Measurements from ENCODE around the gene NAPA. TPM values are rescaled to one million over a fixed set of nuclear protein-coding genes. Genes with fewer than 3 reads are reported as not detected.

NAPA gene
- total and polyA plus RNA-seq, 10 of the 15 experiments (the other 5 are each of a cell fraction or from before 2014, with no cell fraction given) = 8.2 to 193 (median 102) TPM

DNA sequence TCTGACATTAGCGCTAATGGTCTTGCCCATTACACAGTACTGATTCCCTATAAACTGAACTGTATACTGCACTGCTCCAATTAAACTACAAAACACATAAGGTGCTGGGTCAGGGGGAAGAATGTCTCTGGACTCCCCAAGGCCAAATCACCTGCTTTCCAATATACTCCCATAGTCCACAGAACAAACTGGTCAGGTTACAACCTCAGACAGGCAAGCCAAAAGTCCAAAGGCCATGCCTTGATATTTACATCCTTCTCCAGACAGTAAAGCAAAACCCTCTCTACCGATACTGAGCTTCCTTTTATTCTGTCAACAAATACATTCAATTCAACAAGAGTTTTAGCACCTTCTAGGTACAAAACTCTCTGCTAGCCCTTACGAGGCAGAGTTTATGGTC lies 49.2 kb upstream of the NAPA start:
- 64% methylated on average over 3 of the region's 3 CpGs for WGBS (ENCODE audit: insufficient coverage, insufficient replicate concordance, low lambda C conversion rate, missing lambda C conversion rate)
- Histone ChIP-seq H3K4me2 (ENCODE audit: control insufficient read depth, insufficient read depth) (no peak overlapping the region), H3K4me1 (ENCODE audit: control insufficient read depth, insufficient read depth, low read length) (peaks cover 5% of the 10 kb centered on the region; the same call in 1 of the 2 replicates), H3K79me2 (ENCODE audit: control insufficient read depth, insufficient read depth, low read length) (no peaks in the 10 kb centered on the region), H3K4me3 (no peak overlapping the region), H3K9ac (ENCODE audit: control insufficient read depth, insufficient read depth, low read length) (no peak overlapping the region), H2AFZ (ENCODE audit: control insufficient read depth, low read depth, low read length) (no peak overlapping the region), H3K36me3 (ENCODE audit: control insufficient read depth in 2 of 2, insufficient read depth in 2 of 2, low read length in 1 of 2) (no peaks in the 10 kb centered on the region), H3K27ac (ENCODE audit: control insufficient read depth, insufficient read depth) (no peak overlapping the region), H3K9me3 (replicated peaks; ENCODE audit: control insufficient read depth, insufficient read depth, low read length) (no peaks in the 10 kb centered on the region), H3K27me3 (replicated peaks in 1 of 2; ENCODE audit: control insufficient read depth in 2 of 2, insufficient read depth in 2 of 2, low read length in 1 of 2) (no peaks in the 10 kb centered on the region), H4K20me1 (ENCODE audit: control insufficient read depth, insufficient read depth) (no peaks in the 10 kb centered on the region)
- in situ Hi-C loops (cut with MboI) = no loop called here
- FAIRE-seq (no peak), DNase-seq (ENCODE audit: low read depth, low spot score) (no peak), ATAC-seq (no peak)
- SMC1A ChIA-PET (ENCODE audit: uncharacterized antibody, unreplicated experiment) = no interaction called here
- CTCF ChIA-PET = no interaction called here
- RAD21 ChIA-PET (ENCODE audit: unreplicated experiment) = no interaction called here
- POLR2A ChIA-PET = no interaction called here
- TF ChIP-seq, protein P1, sequence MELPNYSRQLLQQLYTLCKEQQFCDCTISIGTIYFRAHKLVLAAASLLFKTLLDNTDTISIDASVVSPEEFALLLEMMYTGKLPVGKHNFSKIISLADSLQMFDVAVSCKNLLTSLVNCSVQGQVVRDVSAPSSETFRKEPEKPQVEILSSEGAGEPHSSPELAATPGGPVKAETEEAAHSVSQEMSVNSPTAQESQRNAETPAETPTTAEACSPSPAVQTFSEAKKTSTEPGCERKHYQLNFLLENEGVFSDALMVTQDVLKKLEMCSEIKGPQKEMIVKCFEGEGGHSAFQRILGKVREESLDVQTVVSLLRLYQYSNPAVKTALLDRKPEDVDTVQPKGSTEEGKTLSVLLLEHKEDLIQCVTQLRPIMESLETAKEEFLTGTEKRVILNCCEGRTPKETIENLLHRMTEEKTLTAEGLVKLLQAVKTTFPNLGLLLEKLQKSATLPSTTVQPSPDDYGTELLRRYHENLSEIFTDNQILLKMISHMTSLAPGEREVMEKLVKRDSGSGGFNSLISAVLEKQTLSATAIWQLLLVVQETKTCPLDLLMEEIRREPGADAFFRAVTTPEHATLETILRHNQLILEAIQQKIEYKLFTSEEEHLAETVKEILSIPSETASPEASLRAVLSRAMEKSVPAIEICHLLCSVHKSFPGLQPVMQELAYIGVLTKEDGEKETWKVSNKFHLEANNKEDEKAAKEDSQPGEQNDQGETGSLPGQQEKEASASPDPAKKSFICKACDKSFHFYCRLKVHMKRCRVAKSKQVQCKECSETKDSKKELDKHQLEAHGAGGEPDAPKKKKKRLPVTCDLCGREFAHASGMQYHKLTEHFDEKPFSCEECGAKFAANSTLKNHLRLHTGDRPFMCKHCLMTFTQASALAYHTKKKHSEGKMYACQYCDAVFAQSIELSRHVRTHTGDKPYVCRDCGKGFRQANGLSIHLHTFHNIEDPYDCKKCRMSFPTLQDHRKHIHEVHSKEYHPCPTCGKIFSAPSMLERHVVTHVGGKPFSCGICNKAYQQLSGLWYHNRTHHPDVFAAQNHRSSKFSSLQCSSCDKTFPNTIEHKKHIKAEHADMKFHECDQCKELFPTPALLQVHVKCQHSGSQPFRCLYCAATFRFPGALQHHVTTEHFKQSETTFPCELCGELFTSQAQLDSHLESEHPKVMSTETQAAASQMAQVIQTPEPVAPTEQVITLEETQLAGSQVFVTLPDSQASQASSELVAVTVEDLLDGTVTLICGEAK (IDR thresholded peaks at IDR 0.05; ENCODE audit: borderline replicate concordance) = no peak
- intact Hi-C loops (cut with micrococcal nuclease; ENCODE audit: unreplicated experiment) = no loop called here
- no TSS peak for BruUV-seq (replicated peaks)

DNA sequence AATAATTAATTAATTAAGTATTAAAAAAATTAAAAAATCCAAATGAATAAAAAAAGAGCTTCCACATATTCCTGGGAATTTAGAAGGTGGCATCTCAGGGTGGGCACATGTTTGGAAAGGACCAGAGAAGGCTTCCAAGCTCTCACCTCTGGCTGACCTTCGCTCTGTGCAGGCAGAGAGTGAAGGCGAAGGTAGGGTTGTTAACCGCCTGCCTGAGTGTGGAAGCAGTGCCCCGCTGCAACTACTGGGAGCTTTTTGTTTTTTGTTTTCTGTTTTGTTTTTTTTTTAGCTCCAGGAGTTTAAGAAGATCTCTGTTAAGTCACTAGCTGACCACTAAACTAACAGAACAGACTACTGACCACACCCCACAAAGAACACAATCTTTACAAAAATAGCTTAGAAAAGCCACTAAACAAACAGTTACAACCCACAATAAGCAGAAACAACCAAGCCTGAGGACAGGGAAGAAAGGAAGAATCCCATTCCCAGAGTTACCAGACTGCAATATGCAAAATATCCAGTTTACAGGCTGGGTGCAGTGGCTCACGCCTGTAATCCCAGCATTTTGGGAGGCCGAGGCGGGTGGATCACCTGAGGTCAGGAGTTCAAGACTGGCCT lies 46.7 kb upstream of the NAPA start:
- H3K9me3 ChIP-seq (replicated peaks; ENCODE audit: control insufficient read depth, insufficient read depth, low read length) = no peaks in the 10 kb centered on the region
- TF ChIP-seq, protein P2, sequence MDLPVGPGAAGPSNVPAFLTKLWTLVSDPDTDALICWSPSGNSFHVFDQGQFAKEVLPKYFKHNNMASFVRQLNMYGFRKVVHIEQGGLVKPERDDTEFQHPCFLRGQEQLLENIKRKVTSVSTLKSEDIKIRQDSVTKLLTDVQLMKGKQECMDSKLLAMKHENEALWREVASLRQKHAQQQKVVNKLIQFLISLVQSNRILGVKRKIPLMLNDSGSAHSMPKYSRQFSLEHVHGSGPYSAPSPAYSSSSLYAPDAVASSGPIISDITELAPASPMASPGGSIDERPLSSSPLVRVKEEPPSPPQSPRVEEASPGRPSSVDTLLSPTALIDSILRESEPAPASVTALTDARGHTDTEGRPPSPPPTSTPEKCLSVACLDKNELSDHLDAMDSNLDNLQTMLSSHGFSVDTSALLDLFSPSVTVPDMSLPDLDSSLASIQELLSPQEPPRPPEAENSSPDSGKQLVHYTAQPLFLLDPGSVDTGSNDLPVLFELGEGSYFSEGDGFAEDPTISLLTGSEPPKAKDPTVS (IDR thresholded peaks at IDR 0.05; ENCODE audit: low read depth, low read length) = no peak
- H3K36me3 ChIP-seq (ENCODE audit: control insufficient read depth in 2 of 2, insufficient read depth in 2 of 2, low read length in 1 of 2) = no peaks in the 10 kb centered on the region
- H3K4me1 ChIP-seq (ENCODE audit: control insufficient read depth, insufficient read depth, low read length) = peaks cover 5% of the 10 kb centered on the region; the same call in 1 of the 2 replicates
- intact Hi-C loops (cut with micrococcal nuclease; ENCODE audit: unreplicated experiment) (no loop called here), in situ Hi-C loops (cut with MboI) (no loop called here)
- BruUV-seq (replicated peaks) = no TSS peak
- H3K4me2 ChIP-seq (ENCODE audit: control insufficient read depth, insufficient read depth) = no peak overlapping the region
- POLR2A ChIA-PET = interaction anchor here (0.7 kb wide), 2 partner anchors 16 to 244 kb away, joined by 3 read pairs; no protein-coding TSS in a partner anchor
- H3K27ac ChIP-seq (ENCODE audit: control insufficient read depth, insufficient read depth) = no peak overlapping the region
- no peak for DNase-seq (ENCODE audit: low read depth, low spot score)
- H2AFZ ChIP-seq (ENCODE audit: control insufficient read depth, low read depth, low read length) = no peak overlapping the region
- RAD21 ChIA-PET (ENCODE audit: unreplicated experiment) = interaction anchor here (0.6 to 0.9 kb wide), 2 partner anchors 22 to 43 kb away, joined by 3 read pairs; no protein-coding TSS in a partner anchor
- no peak overlapping the region for H3K4me3 ChIP-seq
- no peaks in the 10 kb centered on the region for H3K27me3 ChIP-seq (replicated peaks in 1 of 2; ENCODE audit: control insufficient read depth in 2 of 2, insufficient read depth in 2 of 2, low read length in 1 of 2)
- H3K79me2 ChIP-seq (ENCODE audit: control insufficient read depth, insufficient read depth, low read length) = no peaks in the 10 kb centered on the region
- CTCF ChIA-PET = no interaction called here
- no peak overlapping the region for H3K9ac ChIP-seq (ENCODE audit: control insufficient read depth, insufficient read depth, low read length)
- no peaks in the 10 kb centered on the region for H4K20me1 ChIP-seq (ENCODE audit: control insufficient read depth, insufficient read depth)
- 68% methylated on average over 7 of the region's 7 CpGs for WGBS (ENCODE audit: insufficient coverage, insufficient replicate concordance, low lambda C conversion rate, missing lambda C conversion rate)
- SMC1A ChIA-PET (ENCODE audit: uncharacterized antibody, unreplicated experiment) = interaction anchor here (0.8 to 1.6 kb wide), 5 partner anchors 9 to 76 kb away, joined by 3 to 4 read pairs (median 4); no protein-coding TSS in a partner anchor
- ATAC-seq = peak; percentile 27; the same call in 2 of the 3 replicates
- no peak for FAIRE-seq

Measured in GM12878 (cell line).